ENCODE results near the gene THRAP3.
"Not testable (repeated sequence)": the region's sequence is repeated elsewhere in the genome, so short reads cannot be mapped to it uniquely, and the experiment has no call there.

THRAP3 gene

DNA sequence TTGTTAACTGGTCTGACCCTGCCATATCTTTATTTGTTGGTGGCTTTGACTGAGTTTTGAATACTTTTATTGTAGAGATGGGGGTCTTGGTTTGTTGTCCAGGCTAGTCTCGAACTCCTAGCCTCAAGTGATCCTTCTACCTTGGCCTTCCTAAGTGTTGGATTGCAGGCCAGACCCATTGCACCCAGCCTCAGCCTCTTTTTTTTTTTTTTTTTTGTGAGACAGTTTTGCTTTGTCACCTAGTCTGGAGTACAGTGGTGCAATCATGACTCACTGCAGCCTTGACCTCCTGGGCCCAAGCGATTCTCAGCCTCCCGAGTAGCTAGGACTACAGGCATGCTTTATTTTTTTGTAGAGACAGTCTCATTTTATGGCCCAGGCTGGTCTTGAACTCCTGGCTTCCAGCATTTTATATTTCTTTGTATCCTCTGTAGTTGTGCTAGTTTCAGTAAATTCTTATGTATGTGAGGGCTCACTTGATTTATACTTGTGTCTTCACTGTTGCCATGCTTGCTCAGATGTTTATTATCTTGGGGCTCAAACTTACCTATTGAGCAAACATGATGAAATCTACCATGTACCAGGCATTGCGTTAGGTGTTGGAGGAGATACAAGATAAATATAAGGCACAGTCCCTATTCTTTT, 24.1 kb downstream of the THRAP3 start:
- Mint-ChIP-seq H3K4me3 (peak overlapping the region; percentile 12 to 37), H3K27ac (peak overlapping the region; percentile 49 to 50), H3K36me3 (ENCODE audit: insufficient read depth) (peaks cover 38% of the 10 kb centered on the region), H3K27me3 (no peaks in the 10 kb centered on the region), H3K4me1 (ENCODE audit: low read depth in 2 of 2) (peaks cover 41 to 60% of the 10 kb centered on the region in 2 donors), H3K9me3 (no peaks in the 10 kb centered on the region)
- DNase-seq (no peak), ATAC-seq (replicated peaks) (no peak)

DNA sequence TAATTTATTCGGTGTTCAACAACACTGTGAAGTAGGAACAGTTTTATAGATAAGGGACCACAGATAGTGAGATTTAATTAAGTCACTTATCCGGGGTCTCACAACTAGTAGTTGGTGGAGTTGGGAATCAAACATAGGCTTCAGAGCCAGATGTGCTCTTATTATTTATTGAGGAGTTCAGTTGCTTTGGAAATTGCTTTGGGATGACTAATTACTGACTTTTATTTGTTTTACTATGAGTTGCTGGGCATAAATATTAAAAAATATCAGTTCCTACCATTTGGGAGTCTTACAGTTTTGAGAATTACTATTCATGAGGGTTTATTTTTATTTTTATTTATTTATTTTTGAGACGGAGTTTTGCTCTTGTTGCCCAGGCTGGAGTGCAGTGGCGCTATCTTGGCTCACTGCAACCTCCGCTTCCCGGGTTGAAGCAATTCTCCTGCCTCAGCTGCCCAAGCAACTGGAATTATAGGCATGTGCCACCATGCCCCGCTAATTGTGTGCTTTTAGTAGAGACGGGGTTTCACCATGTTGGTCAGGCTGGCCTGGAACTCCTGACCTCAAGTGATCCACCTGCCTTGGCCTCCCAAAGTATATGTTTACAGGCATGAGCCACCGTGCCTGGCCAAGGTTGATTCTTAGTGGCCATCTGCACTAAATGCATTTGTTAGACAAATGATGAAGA, 27.7 kb downstream of the THRAP3 start:
- no peak for ATAC-seq (replicated peaks)
- peak overlapping the region in 1 of 2 donors; percentile 39 for H3K27ac Mint-ChIP-seq
- no peaks in the 10 kb centered on the region for H3K9me3 Mint-ChIP-seq
- H3K36me3 Mint-ChIP-seq (ENCODE audit: insufficient read depth) = peaks cover 34% of the 10 kb centered on the region
- no peak overlapping the region for H3K4me3 Mint-ChIP-seq
- no peaks in the 10 kb centered on the region for H3K27me3 Mint-ChIP-seq
- DNase-seq = no peak
- H3K4me1 Mint-ChIP-seq (ENCODE audit: low read depth in 2 of 2) = peaks cover 37 to 60% of the 10 kb centered on the region in 2 donors

DNA sequence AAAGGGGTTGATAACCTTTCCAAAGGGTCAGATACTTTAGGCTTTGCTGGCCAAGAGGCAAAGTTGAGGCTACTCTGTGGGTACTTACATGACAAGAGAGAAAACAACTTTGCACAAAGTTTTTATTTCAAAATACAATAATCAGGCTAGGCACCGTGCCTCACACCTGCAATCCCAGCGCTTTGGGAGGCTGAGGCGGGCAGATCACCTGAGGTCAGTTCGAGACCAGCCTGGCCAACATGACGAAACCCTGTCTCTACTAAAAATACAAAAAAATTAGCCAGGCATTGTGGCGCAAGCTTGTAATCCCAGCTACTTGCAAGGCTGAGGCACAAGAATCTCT, 28.2 kb downstream of the THRAP3 start:
- H3K27ac Mint-ChIP-seq; H3K9me3 Mint-ChIP-seq; ATAC-seq (replicated peaks); DNase-seq; H3K4me3 Mint-ChIP-seq; H3K27me3 Mint-ChIP-seq: not testable (repeated sequence)
- H3K4me1 Mint-ChIP-seq (ENCODE audit: low read depth in 2 of 2) = peaks cover 41 to 65% of the 10 kb centered on the region in 2 donors
- peaks cover 37% of the 10 kb centered on the region for H3K36me3 Mint-ChIP-seq (ENCODE audit: insufficient read depth)

- DNase-seq (no peak), ATAC-seq (replicated peaks) (peak; percentile 29)
- Mint-ChIP-seq H3K9me3 (no peaks in the 10 kb centered on the region), H3K4me1 (ENCODE audit: low read depth in 2 of 2) (peaks cover 38 to 65% of the 10 kb centered on the region in 2 donors), H3K27ac (no peak overlapping the region), H3K4me3 (no peak overlapping the region), H3K36me3 (ENCODE audit: insufficient read depth) (peaks cover 28% of the 10 kb centered on the region), H3K27me3 (no peaks in the 10 kb centered on the region)
Observed at GRCh38 chr1:36253161-36253862, 29.1 kb downstream of the THRAP3 start.

- ATAC-seq (replicated peaks) (no peak), DNase-seq (no peak)
- peaks cover 24 to 41% of the 10 kb centered on the region in 2 donors for H3K4me1 Mint-ChIP-seq (ENCODE audit: low read depth in 2 of 2)
- no peak overlapping the region for H3K4me3 Mint-ChIP-seq
- peaks cover 46% of the 10 kb centered on the region for H3K36me3 Mint-ChIP-seq (ENCODE audit: insufficient read depth)
- H3K27me3 Mint-ChIP-seq = no peaks in the 10 kb centered on the region
- H3K9me3 Mint-ChIP-seq = no peaks in the 10 kb centered on the region
- H3K27ac Mint-ChIP-seq = peak overlapping the region; percentile 59 to 66
Observed at GRCh38 chr1:36256558-36257374, 32.5 kb downstream of the THRAP3 start.

- Mint-ChIP-seq H3K36me3 (ENCODE audit: insufficient read depth) (peaks cover 47% of the 10 kb centered on the region), H3K9me3 (no peaks in the 10 kb centered on the region), H3K4me3 (no peak overlapping the region), H3K4me1 (ENCODE audit: low read depth in 2 of 2) (peaks cover 24 to 39% of the 10 kb centered on the region in 2 donors), H3K27ac (peak overlapping the region; percentile 59 to 66), H3K27me3 (no peaks in the 10 kb centered on the region)
- no peak for ATAC-seq (replicated peaks)
- DNase-seq = no peak
Observed at GRCh38 chr1:36257375-36257767, 33.1 kb downstream of the THRAP3 start.

- ATAC-seq (replicated peaks) = no peak
- peaks cover 59% of the 10 kb centered on the region for H3K36me3 Mint-ChIP-seq (ENCODE audit: insufficient read depth)
- H3K27ac Mint-ChIP-seq = peak overlapping the region in 1 of 2 donors; percentile 46
- no peaks in the 10 kb centered on the region for H3K9me3 Mint-ChIP-seq
- H3K4me1 Mint-ChIP-seq (ENCODE audit: low read depth in 2 of 2) = peaks cover 23 to 47% of the 10 kb centered on the region in 2 donors
- H3K27me3 Mint-ChIP-seq = no peaks in the 10 kb centered on the region
- no peak overlapping the region for H3K4me3 Mint-ChIP-seq
- no peak for DNase-seq
Observed at GRCh38 chr1:36258960-36259344, 34.7 kb downstream of the THRAP3 start.

GRCh38 chr1:36268981-36269380, 44.7 kb downstream of the THRAP3 start:
- Mint-ChIP-seq H3K36me3 (ENCODE audit: insufficient read depth) (peaks cover 66% of the 10 kb centered on the region), H3K27ac (peak overlapping the region in 1 of 2 donors; percentile 26), H3K4me3 (no peak overlapping the region), H3K9me3 (no peaks in the 10 kb centered on the region), H3K4me1 (ENCODE audit: low read depth in 2 of 2) (peaks cover 4 to 23% of the 10 kb centered on the region in 2 donors), H3K27me3 (no peaks in the 10 kb centered on the region)
- ATAC-seq (replicated peaks) (no peak), DNase-seq (no peak)

DNA sequence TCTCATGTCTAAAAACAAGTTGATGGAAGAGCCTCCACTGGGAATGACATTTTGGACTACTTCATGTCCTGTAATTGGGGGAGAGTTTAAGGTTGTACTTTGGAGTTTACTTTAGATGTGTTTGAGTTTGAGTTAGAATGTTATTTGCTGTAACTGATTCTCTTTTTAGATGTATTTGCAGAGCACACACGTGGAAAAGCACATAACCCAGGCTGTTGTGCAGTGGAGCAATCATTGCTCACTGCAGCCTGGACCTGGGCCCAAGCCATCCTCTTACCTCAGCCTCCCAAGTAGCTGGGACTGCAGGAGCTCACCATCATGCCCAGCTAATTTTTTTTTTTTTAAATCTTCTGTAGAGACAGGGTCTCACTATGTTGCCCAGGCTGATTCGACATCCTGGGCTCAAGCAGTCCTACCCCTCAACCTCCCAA, 45.2 kb downstream of the THRAP3 start:
- Mint-ChIP-seq H3K9me3 (no peaks in the 10 kb centered on the region), H3K4me3 (no peak overlapping the region), H3K27me3 (no peaks in the 10 kb centered on the region), H3K4me1 (ENCODE audit: low read depth in 2 of 2) (peaks cover 4 to 19% of the 10 kb centered on the region in 2 donors), H3K27ac (peak overlapping the region in 1 of 2 donors; percentile 26), H3K36me3 (ENCODE audit: insufficient read depth) (peaks cover 66% of the 10 kb centered on the region)
- DNase-seq (no peak), ATAC-seq (replicated peaks) (no peak)

DNA sequence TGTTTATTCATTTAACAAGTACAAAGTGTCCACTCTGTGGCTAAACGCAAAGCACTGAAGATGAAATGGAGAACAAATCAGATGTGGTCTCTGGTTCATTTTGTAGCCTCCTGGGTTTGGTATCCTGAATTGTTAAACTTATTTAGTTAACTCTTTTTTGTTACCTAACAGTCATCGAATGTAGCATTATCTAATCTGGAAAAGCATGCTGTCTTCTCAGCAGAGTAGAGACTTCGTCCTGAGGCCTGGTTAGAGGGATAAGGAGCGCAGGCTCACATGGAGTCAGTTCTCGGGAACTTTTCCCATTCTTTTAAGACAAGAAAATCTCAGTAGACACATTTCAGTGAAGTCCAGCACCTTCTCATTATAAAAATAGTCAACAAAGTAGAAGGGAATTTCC, 48.8 kb downstream of the THRAP3 start:
- Mint-ChIP-seq H3K9me3 (no peaks in the 10 kb centered on the region), H3K27ac (peak overlapping the region; percentile 26 to 72), H3K27me3 (no peaks in the 10 kb centered on the region), H3K4me3 (no peak overlapping the region), H3K4me1 (ENCODE audit: low read depth in 2 of 2) (peaks cover 1 to 16% of the 10 kb centered on the region in 2 donors), H3K36me3 (ENCODE audit: insufficient read depth) (peaks cover 69% of the 10 kb centered on the region)
- no peak for ATAC-seq (replicated peaks)
- DNase-seq = no peak

DNA sequence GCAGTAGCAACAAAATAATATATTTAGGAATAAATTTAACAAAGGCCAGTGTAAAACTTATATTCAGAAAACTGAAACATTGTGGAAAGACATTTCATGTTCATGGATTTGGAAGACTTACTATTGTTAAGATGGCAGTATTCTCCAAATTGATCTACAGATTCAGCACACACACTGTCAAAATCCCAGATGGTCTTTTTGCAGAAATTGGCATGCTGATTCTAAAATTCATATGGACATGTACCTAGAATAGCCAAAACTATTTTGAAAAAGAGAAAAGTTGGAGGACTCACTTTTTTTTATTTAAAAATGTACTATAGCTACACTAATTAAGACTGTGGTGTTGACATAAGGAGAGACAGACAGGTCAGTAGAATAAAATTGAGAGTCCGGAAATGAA, 50.0 kb downstream of the THRAP3 start:
- DNase-seq (no peak), ATAC-seq (replicated peaks) (no peak)
- peaks cover 1 to 16% of the 10 kb centered on the region in 2 donors for H3K4me1 Mint-ChIP-seq (ENCODE audit: low read depth in 2 of 2)
- peaks cover 63% of the 10 kb centered on the region for H3K36me3 Mint-ChIP-seq (ENCODE audit: insufficient read depth)
- H3K27me3 Mint-ChIP-seq = no peaks in the 10 kb centered on the region
- H3K9me3 Mint-ChIP-seq = no peaks in the 10 kb centered on the region
- no peak overlapping the region for H3K4me3 Mint-ChIP-seq
- H3K27ac Mint-ChIP-seq = no peak overlapping the region

DNA sequence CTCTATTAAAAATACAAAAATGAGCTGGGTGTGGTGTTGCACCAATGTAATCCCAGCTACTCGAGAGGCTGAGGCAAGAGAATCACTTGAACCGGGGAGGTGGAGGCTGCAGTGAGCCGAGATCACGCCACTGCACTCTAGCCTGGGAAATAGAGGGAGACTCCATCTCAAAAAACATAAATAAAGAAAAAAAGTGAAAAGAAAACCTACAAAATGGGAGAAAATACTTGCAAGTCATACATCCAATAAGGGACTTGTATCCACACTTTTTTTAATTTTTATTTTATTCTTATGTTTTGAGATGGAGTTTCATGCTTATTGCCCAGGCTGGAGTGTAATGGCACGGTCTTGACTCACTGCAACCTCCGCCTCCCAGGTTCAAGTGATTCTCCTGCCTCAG, 52.4 kb downstream of the THRAP3 start:
- Mint-ChIP-seq H3K27ac (peak overlapping the region; percentile 29 to 76), H3K9me3 (no peaks in the 10 kb centered on the region), H3K36me3 (ENCODE audit: insufficient read depth) (peaks cover 50% of the 10 kb centered on the region), H3K4me1 (ENCODE audit: low read depth in 2 of 2) (peaks cover 2 to 23% of the 10 kb centered on the region in 2 donors), H3K27me3 (no peaks in the 10 kb centered on the region), H3K4me3 (no peak overlapping the region)
- ATAC-seq (replicated peaks) = no peak
- DNase-seq = no peak

- peaks cover 48% of the 10 kb centered on the region for H3K36me3 Mint-ChIP-seq (ENCODE audit: insufficient read depth)
- ATAC-seq (replicated peaks) (no peak), DNase-seq (no peak)
- peaks cover 2 to 24% of the 10 kb centered on the region in 2 donors for H3K4me1 Mint-ChIP-seq (ENCODE audit: low read depth in 2 of 2)
- no peak overlapping the region for H3K4me3 Mint-ChIP-seq
- H3K9me3 Mint-ChIP-seq = no peaks in the 10 kb centered on the region
- peak overlapping the region; percentile 70 to 84 for H3K27ac Mint-ChIP-seq
- no peaks in the 10 kb centered on the region for H3K27me3 Mint-ChIP-seq
Observed at GRCh38 chr1:36279110-36279788, 55.0 kb downstream of the THRAP3 start.

Data from effector memory CD8-positive, alpha-beta T cell (primary cell).